ENCODE results near the gene TMEM183A.

GRCh38 chr1:203028784-203029553 lies 21.8 kb downstream of the TMEM183A start:
- TF ChIP-seq, protein P1, sequence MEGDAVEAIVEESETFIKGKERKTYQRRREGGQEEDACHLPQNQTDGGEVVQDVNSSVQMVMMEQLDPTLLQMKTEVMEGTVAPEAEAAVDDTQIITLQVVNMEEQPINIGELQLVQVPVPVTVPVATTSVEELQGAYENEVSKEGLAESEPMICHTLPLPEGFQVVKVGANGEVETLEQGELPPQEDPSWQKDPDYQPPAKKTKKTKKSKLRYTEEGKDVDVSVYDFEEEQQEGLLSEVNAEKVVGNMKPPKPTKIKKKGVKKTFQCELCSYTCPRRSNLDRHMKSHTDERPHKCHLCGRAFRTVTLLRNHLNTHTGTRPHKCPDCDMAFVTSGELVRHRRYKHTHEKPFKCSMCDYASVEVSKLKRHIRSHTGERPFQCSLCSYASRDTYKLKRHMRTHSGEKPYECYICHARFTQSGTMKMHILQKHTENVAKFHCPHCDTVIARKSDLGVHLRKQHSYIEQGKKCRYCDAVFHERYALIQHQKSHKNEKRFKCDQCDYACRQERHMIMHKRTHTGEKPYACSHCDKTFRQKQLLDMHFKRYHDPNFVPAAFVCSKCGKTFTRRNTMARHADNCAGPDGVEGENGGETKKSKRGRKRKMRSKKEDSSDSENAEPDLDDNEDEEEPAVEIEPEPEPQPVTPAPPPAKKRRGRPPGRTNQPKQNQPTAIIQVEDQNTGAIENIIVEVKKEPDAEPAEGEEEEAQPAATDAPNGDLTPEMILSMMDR (IDR thresholded peaks at IDR 0.05): no peak
- TF ChIP-seq POLR2A (IDR thresholded peaks at IDR 0.05): no peak
